IMR-90 (cell line): ENCODE measurements around the gene NCOA7. TPM values are rescaled to one million over a fixed set of nuclear protein-coding genes. Genes with fewer than 3 reads are reported as not detected.

Source experiments
- ATAC-seq: fragments of 200-7000 bp; cut with Tn5 transposase; 2 replicates; pipeline ENCODE4 v1.9.1; 2020; ENCODE audit warnings: low read depth, mild to moderate bottlenecking, moderate library complexity
- BruUV-seq: library from RNA; stranded (reverse); fragments of 400-500 nt; replicated peaks from 2 replicates; lab custom pipeline; 2021; lab: Mats Ljungman, UMichigan
- CTCF ChIA-PET: fragments of 300-600 bp; formaldehyde crosslinking; extraction: SDS; loops from one replicate; lab custom pipeline; 2021; ENCODE audit warnings: antibody characterized with exemption; lab: Yijun Ruan, JAX
- POLR2A ChIA-PET: fragments of 300-600 bp; sonication (Branson Sonifier 250); formaldehyde crosslinking; loops from one replicate; lab custom pipeline; 2022; ENCODE audit warnings: antibody characterized with exemption; ENCODE audit not compliant: unreplicated experiment; lab: Charles Lee
- DNase-seq: peaks from one replicate; pipeline ENCODE4 v3.0.0; 2013
- H2AFZ ChIP-seq: replicated peaks from 2 replicates; pipeline ENCODE3; 2013; ENCODE audit warnings: low read length, mild to moderate bottlenecking; ENCODE audit not compliant: poor library complexity
- H2AK5ac ChIP-seq: 2 replicates; pipeline ENCODE4 v1.6.1; 2013; ENCODE audit warnings: low read depth, low read length, inconsistent platforms
- H2AK9ac ChIP-seq: replicated peaks from 2 replicates; pipeline ENCODE3; 2013; ENCODE audit warnings: mild to moderate bottlenecking, low read depth, low read length, moderate library complexity; ENCODE audit not compliant: poor library complexity
- H2BK120ac ChIP-seq: 2 replicates; pipeline ENCODE4 v1.6.1; 2013; ENCODE audit warnings: low read depth, low read length, inconsistent platforms
- H2BK15ac ChIP-seq: 3 replicates; pipeline ENCODE4 v1.6.1; 2013; ENCODE audit warnings: low read depth, low read length, inconsistent platforms
- H2BK20ac ChIP-seq: 2 replicates; pipeline ENCODE4 v1.6.1; 2013; ENCODE audit warnings: low read depth, mild to moderate bottlenecking, inconsistent platforms, low read length, moderate library complexity
- H2BK5ac ChIP-seq: 2 replicates; pipeline ENCODE4 v1.6.1; 2013; ENCODE audit warnings: mild to moderate bottlenecking, low read depth, low read length, inconsistent platforms; ENCODE audit not compliant: poor library complexity, severe bottlenecking
- H3K14ac ChIP-seq: replicated peaks from 2 replicates; pipeline ENCODE4 v1.6.1; 2013; ENCODE audit warnings: low read depth, low read length, inconsistent platforms
- H3K18ac ChIP-seq: 2 replicates; pipeline ENCODE4 v1.6.1; 2013; ENCODE audit warnings: low read depth, low read length, control low read depth
- H3K23ac ChIP-seq: 2 replicates; pipeline ENCODE4 v1.6.1; 2013; ENCODE audit warnings: low read depth, low read length, inconsistent platforms
- H3K27ac ChIP-seq: 2 replicates; pipeline ENCODE4 v1.5.1; 2013; ENCODE audit warnings: mild to moderate bottlenecking, control low read depth, low read length; ENCODE audit not compliant: insufficient read depth
- H3K27me3 ChIP-seq: 2 replicates; pipeline ENCODE4 v1.6.1; 2013; ENCODE audit warnings: low read length; ENCODE audit not compliant: control insufficient read depth, insufficient read depth
- H3K36me3 ChIP-seq: 2 replicates; pipeline ENCODE4 v1.6.1; 2013; ENCODE audit warnings: low read length, mixed read lengths; ENCODE audit not compliant: control insufficient read depth, insufficient read depth
- H3K4ac ChIP-seq: 2 replicates; pipeline ENCODE4 v1.6.1; 2013; ENCODE audit warnings: low read depth, low read length, inconsistent platforms
- H3K4me1 ChIP-seq: 2 replicates; pipeline ENCODE4 v1.6.1; 2013; ENCODE audit warnings: low read length, mixed read lengths; ENCODE audit not compliant: control insufficient read depth, insufficient read depth
- H3K4me2 ChIP-seq: 2 replicates; pipeline ENCODE4 v1.6.1; 2013; ENCODE audit warnings: low read depth, mild to moderate bottlenecking, control low read depth, low read length, moderate library complexity
- H3K4me3 ChIP-seq: 2 replicates; pipeline ENCODE4 v1.5.1; 2013; ENCODE audit warnings: low read depth, mild to moderate bottlenecking, control low read depth, low read length, moderate library complexity; ENCODE audit not compliant: insufficient read depth
- H3K56ac ChIP-seq: 2 replicates; pipeline ENCODE4 v1.6.1; 2013; ENCODE audit warnings: low read length, inconsistent platforms; ENCODE audit not compliant: insufficient read depth; ENCODE audit errors: extremely low read depth
- H3K79me1 ChIP-seq, 2 experiments: 2 replicates each; pipeline ENCODE4 v1.6.1; 2013; ENCODE audit warnings: low read length in 2 of 2, inconsistent platforms in 1 of 2, low read depth in 1 of 2
- H3K9ac ChIP-seq: 2 replicates; pipeline ENCODE4 v1.6.1; 2013; ENCODE audit warnings: low read depth, low read length, control low read depth
- H3K9me1 ChIP-seq: 2 replicates; pipeline ENCODE4 v1.6.1; 2013; ENCODE audit warnings: low read length, inconsistent platforms; ENCODE audit not compliant: insufficient read depth
- H3K9me3 ChIP-seq: 2 replicates; pipeline ENCODE4 v1.6.1; 2013; ENCODE audit warnings: low read length; ENCODE audit not compliant: control insufficient read depth, insufficient read depth
- H4K20me1 ChIP-seq: 2 replicates; pipeline ENCODE4 v1.6.1; 2013; ENCODE audit warnings: low read length, inconsistent platforms; ENCODE audit not compliant: insufficient read depth
- H4K5ac ChIP-seq: 2 replicates; pipeline ENCODE4 v1.6.1; 2013; ENCODE audit warnings: mild to moderate bottlenecking, low read depth, low read length, control low read depth
- H4K8ac ChIP-seq, 2 experiments: 2 replicates each; pipeline ENCODE4 v1.6.1; 2013; ENCODE audit warnings: low read depth in 2 of 2, low read length in 2 of 2, control low read depth in 1 of 2, inconsistent platforms in 1 of 2
- H4K91ac ChIP-seq: 2 replicates; pipeline ENCODE4 v1.6.1; 2013; ENCODE audit warnings: low read depth, low read length, inconsistent platforms; ENCODE audit not compliant: insufficient read depth
- CEBPB ChIP-seq: IDR thresholded peaks from 2 replicates; pipeline ENCODE4 v1.6.1; 2012; ENCODE audit warnings: low read depth, low read length, improper control_type of control experiment
- CHD1 ChIP-seq: IDR thresholded peaks from 2 replicates; pipeline ENCODE4 v1.6.1; 2012; ENCODE audit warnings: low read depth, low read length, improper control_type of control experiment
- MAFK ChIP-seq: IDR thresholded peaks from 2 replicates; pipeline ENCODE4 v1.6.1; 2012; ENCODE audit warnings: low read depth, low read length, improper control_type of control experiment
- MXI1 ChIP-seq: IDR thresholded peaks from 2 replicates; pipeline ENCODE4 v1.6.1; 2012; ENCODE audit warnings: low read depth, mild to moderate bottlenecking, low read length, moderate library complexity, borderline replicate concordance
- NFE2L2 ChIP-seq: fragments of 150-350 bp; IDR thresholded peaks from 2 replicates; pipeline ENCODE4 v1.6.1; 2016; ENCODE audit warnings: low read depth, mild to moderate bottlenecking, low read length
- RCOR1 ChIP-seq: IDR thresholded peaks from 2 replicates; pipeline ENCODE4 v1.6.1; 2012; ENCODE audit warnings: mild to moderate bottlenecking, low read length, improper control_type of control experiment; ENCODE audit not compliant: insufficient replicate concordance
- SMC3 ChIP-seq: fragments of 150-350 bp; IDR thresholded peaks from 2 replicates; pipeline ENCODE4 v1.6.1; 2016; ENCODE audit warnings: low read depth, mild to moderate bottlenecking, antibody characterized with exemption, low read length, moderate library complexity
- WGBS, 2 experiments: methylation state at CpG; one replicate each; pipeline versions ENCODE4 v1.1.5 to v1.1.7; 2013; ENCODE audit warnings: missing lambda C conversion rate in 2 of 2; ENCODE audit not compliant: insufficient read length in 1 of 2; ENCODE audit errors: extremely low coverage in 2 of 2; 5-methylcytosine and 5-hydroxymethylcytosine counted together
- dilution Hi-C: fragments of 300-500 bp; cut with HindIII; formaldehyde crosslinking; loops from one replicate; pipeline ENCODE4 v1.14.3; 2018; ENCODE audit warnings: low sequenced_read_pairs; ENCODE audit not compliant: unreplicated experiment
- in situ Hi-C: fragments of 300-500 bp; cut with MboI; formaldehyde crosslinking; loops from 3 replicates; pipeline ENCODE4 v1.14.3; 2019; ENCODE audit warnings: low sequenced_read_pairs, inconsistent platforms, mixed read lengths
- intact Hi-C: fragments of 100-400 bp; cut with micrococcal nuclease; formaldehyde crosslinking; loops from 2 replicates; pipeline ENCODE4 v1.10.0; 2022
- polyA plus RNA-seq, 3 experiments: library from polyadenylated mRNA; depleted of rRNA; stranded (reverse); fragments of >200 nt; gene quantifications; 2 replicates each; pipeline ENCODE4 v1.2.3, GENCODE V29; 2012; ENCODE audit warnings: low replicate concordance in 1 of 3
- total RNA-seq: library from RNA; depleted of rRNA; stranded (reverse); fragments of >200 nt; gene quantifications from 2 replicates; pipeline ENCODE4 v1.2.3, GENCODE V29; 2012
- TF ChIP-seq, protein P1 (sequence below): conservative IDR thresholded peaks from 2 replicates; pipeline ENCODE4 v1.5.1; 2012; ENCODE audit warnings: mild to moderate bottlenecking, low read depth, low read length, improper control_type of control experiment
- TF ChIP-seq, protein P2 (sequence below): fragments of 150-350 bp; IDR thresholded peaks from 2 replicates; pipeline ENCODE4 v1.6.1; 2016; ENCODE audit warnings: low read depth, mild to moderate bottlenecking, low read length, moderate library complexity, borderline replicate concordance

NCOA7 gene
- total and polyA plus RNA-seq, 2 of the 4 experiments (the other 2 are of a cell fraction): 12.6 to 12.9 TPM

DNA sequence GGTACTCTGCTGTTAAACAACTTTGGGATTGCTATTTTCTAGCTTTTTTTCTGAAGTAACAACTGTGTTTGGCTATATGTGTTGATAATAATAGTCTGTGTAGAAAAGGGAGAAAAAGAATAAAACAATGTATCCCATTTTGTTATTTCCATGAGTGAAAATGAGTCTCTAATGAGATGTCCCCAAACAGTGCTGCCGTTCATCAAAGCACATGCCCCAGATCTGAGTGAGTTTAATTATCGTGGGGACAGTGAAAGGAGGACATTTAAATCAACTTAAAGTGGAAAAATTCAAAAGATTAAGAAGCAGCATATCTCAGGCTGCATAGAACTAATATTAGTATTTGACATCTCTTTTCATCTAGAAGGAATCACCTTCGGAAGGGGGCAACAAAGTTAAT is 59.6 kb downstream of the NCOA7 start:
- Histone ChIP-seq H3K27ac (no peak overlapping the region), H3K56ac (no peak overlapping the region), H2BK120ac (no peak overlapping the region), H3K79me1 (no peaks in the 10 kb centered on the region; a peak in 1 of 4 replicates), H3K4ac (no peak overlapping the region), H3K36me3 (no peaks in the 10 kb centered on the region), H2AFZ (no peak overlapping the region), H2BK15ac (no peak overlapping the region), H4K20me1 (no peaks in the 10 kb centered on the region), H3K14ac (no peak overlapping the region), H2BK20ac (no peak overlapping the region), H3K9me3 (no peaks in the 10 kb centered on the region), H4K91ac (no peak overlapping the region), H4K5ac (no peak overlapping the region), H3K23ac (no peak overlapping the region), H2BK5ac (no peak overlapping the region), H3K4me1 (no peaks in the 10 kb centered on the region), H2AK9ac (no peak overlapping the region), H3K9ac (no peak overlapping the region), H3K4me2 (no peak overlapping the region), H2AK5ac (no peak overlapping the region), H3K27me3 (no peaks in the 10 kb centered on the region), H3K18ac (no peak overlapping the region), H3K9me1 (no peaks in the 10 kb centered on the region), H3K4me3 (no peak overlapping the region), H4K8ac (no peak overlapping the region)
- POLR2A ChIA-PET: no interaction called here
- no peak for TF ChIP-seq SMC3
- TF ChIP-seq, protein P1, sequence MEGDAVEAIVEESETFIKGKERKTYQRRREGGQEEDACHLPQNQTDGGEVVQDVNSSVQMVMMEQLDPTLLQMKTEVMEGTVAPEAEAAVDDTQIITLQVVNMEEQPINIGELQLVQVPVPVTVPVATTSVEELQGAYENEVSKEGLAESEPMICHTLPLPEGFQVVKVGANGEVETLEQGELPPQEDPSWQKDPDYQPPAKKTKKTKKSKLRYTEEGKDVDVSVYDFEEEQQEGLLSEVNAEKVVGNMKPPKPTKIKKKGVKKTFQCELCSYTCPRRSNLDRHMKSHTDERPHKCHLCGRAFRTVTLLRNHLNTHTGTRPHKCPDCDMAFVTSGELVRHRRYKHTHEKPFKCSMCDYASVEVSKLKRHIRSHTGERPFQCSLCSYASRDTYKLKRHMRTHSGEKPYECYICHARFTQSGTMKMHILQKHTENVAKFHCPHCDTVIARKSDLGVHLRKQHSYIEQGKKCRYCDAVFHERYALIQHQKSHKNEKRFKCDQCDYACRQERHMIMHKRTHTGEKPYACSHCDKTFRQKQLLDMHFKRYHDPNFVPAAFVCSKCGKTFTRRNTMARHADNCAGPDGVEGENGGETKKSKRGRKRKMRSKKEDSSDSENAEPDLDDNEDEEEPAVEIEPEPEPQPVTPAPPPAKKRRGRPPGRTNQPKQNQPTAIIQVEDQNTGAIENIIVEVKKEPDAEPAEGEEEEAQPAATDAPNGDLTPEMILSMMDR: no peak
- TF ChIP-seq RCOR1: no peak
- TF ChIP-seq MXI1: no peak
- TF ChIP-seq CHD1: no peak
- no peak for TF ChIP-seq MAFK
- TF ChIP-seq NFE2L2: no peak
- TF ChIP-seq CEBPB: no peak
- TF ChIP-seq, protein P2, sequence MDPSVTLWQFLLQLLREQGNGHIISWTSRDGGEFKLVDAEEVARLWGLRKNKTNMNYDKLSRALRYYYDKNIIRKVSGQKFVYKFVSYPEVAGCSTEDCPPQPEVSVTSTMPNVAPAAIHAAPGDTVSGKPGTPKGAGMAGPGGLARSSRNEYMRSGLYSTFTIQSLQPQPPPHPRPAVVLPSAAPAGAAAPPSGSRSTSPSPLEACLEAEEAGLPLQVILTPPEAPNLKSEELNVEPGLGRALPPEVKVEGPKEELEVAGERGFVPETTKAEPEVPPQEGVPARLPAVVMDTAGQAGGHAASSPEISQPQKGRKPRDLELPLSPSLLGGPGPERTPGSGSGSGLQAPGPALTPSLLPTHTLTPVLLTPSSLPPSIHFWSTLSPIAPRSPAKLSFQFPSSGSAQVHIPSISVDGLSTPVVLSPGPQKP: no peak
- BruUV-seq: no TSS peak
- ATAC-seq: no peak
- in situ Hi-C loops (no loop called here), intact Hi-C loops (no loop called here), dilution Hi-C loops (no loop called here)
- no peak for DNase-seq
- CTCF ChIA-PET: no interaction called here
- WGBS, 2 experiments: no CpG with 5 or more reads among the region's 3 CpGs
